Measurements from ENCODE around the gene MON1A.

MON1A gene

GRCh38 chr3:49865198-49865784 lies 64.3 kb downstream of the MON1A start:
- H3K4me3 ChIP-seq (ENCODE audit: low read length) = no peak overlapping the region
- no peak for TF ChIP-seq CTCF (conservative IDR thresholded peaks at IDR 0.05; ENCODE audit: low read depth, low read length)
- DNase-seq (ENCODE audit: low read depth) = no peak

GRCh38 chr3:49864505-49864904 lies 65.1 kb downstream of the MON1A start:
- DNase-seq (ENCODE audit: low read depth) = no peak
- no peak overlapping the region for H3K4me3 ChIP-seq (ENCODE audit: low read length)
- no peak for TF ChIP-seq CTCF (conservative IDR thresholded peaks at IDR 0.05; ENCODE audit: low read depth, low read length)

GRCh38 chr3:49859576-49860305 lies 69.9 kb downstream of the MON1A start:
- H3K4me3 ChIP-seq (ENCODE audit: low read length) = no peak overlapping the region
- TF ChIP-seq CTCF (conservative IDR thresholded peaks at IDR 0.05; ENCODE audit: low read depth, low read length) = no peak
- DNase-seq (ENCODE audit: low read depth) = no peak

All from retinal pigment epithelial cell (primary cell).